ENCODE results near the gene PRKAR1B.

The PRKAR1B gene

GRCh38 chr7:521221-522070 lies 205.6 kb downstream of the PRKAR1B start:
- no peak for DNase-seq (ENCODE audit: low read depth in 3 of 3)

GRCh38 chr7:520503-521161 lies 206.4 kb downstream of the PRKAR1B start:
- DNase-seq (ENCODE audit: low read depth in 3 of 3) = no peak

- DNase-seq (ENCODE audit: low read depth in 3 of 3) = no peak
Observed at GRCh38 chr7:519484-520390, 207.3 kb downstream of the PRKAR1B start, which contains the start of gene PDGFA. Gene PDGFA, minus strand, starts transcription at chr7:519846. Its CDS starts 845 bp downstream, at chr7:519001.

GRCh38 chr7:518630-519483 lies 208.2 kb downstream of the PRKAR1B start:
- no peak for DNase-seq (ENCODE audit: low read depth in 3 of 3)

GRCh38 chr7:517774-518629 lies 209.1 kb downstream of the PRKAR1B start:
- no peak for DNase-seq (ENCODE audit: low read depth in 3 of 3)

- DNase-seq (ENCODE audit: low read depth in 3 of 3) = no peak
Observed at GRCh38 chr7:516606-517456, 210.2 kb downstream of the PRKAR1B start.

- no peak for DNase-seq (ENCODE audit: low read depth in 3 of 3)
Observed at GRCh38 chr7:516216-516605, 210.9 kb downstream of the PRKAR1B start.

- no peak for DNase-seq (ENCODE audit: low read depth in 3 of 3)
Observed at GRCh38 chr7:515628-516027, 211.5 kb downstream of the PRKAR1B start.

GRCh38 chr7:514651-515598 lies 212.2 kb downstream of the PRKAR1B start:
- DNase-seq (ENCODE audit: low read depth in 3 of 3) = no peak

GRCh38 chr7:514242-514641 lies 212.8 kb downstream of the PRKAR1B start:
- DNase-seq (ENCODE audit: low read depth in 3 of 3) = no peak

- no peak for DNase-seq (ENCODE audit: low read depth in 3 of 3)
Observed at GRCh38 chr7:513521-514166, 213.4 kb downstream of the PRKAR1B start.

GRCh38 chr7:512541-513311 lies 214.4 kb downstream of the PRKAR1B start:
- no peak for DNase-seq (ENCODE audit: low read depth in 3 of 3)

GRCh38 chr7:512146-512510 lies 215.0 kb downstream of the PRKAR1B start:
- no peak for DNase-seq (ENCODE audit: low read depth in 3 of 3)

GRCh38 chr7:511476-512145 lies 215.5 kb downstream of the PRKAR1B start:
- DNase-seq (ENCODE audit: low read depth in 3 of 3) = no peak

- no peak for DNase-seq (ENCODE audit: low read depth in 3 of 3)
Observed at GRCh38 chr7:510782-511281, 216.2 kb downstream of the PRKAR1B start.

GRCh38 chr7:510131-510481 lies 217.0 kb downstream of the PRKAR1B start:
- DNase-seq (ENCODE audit: low read depth in 3 of 3) = no peak

All from stimulated activated CD4-positive, alpha-beta T cell treated with anti-CD3 and anti-CD28 coated beads, TNF-alpha, amount 100 ng/mL, for 4 hours (primary cell).